NCI-H2107 treated with DMSO at 0.1 percent for 48 hours (cell line): ENCODE data around the gene JAM2.
"Not testable (repeated sequence)": the region's sequence is repeated elsewhere in the genome, so short reads cannot be mapped to it uniquely, and the experiment has no call there.

Experiments
- DNase-seq: peaks from one replicate; lab custom pipeline; 2025; ENCODE audit not compliant: unreplicated experiment; lab: John Stamatoyannopoulos, UW

JAM2 gene, protein sequence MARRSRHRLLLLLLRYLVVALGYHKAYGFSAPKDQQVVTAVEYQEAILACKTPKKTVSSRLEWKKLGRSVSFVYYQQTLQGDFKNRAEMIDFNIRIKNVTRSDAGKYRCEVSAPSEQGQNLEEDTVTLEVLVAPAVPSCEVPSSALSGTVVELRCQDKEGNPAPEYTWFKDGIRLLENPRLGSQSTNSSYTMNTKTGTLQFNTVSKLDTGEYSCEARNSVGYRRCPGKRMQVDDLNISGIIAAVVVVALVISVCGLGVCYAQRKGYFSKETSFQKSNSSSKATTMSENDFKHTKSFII

GRCh38 chr21:25638660-25639550, at the start of gene JAM2:
Gene JAM2 (plus strand): TSS chr21:25639258. CDS start chr21:25639822, 564 bp downstream.
- no peak for DNase-seq

DNA sequence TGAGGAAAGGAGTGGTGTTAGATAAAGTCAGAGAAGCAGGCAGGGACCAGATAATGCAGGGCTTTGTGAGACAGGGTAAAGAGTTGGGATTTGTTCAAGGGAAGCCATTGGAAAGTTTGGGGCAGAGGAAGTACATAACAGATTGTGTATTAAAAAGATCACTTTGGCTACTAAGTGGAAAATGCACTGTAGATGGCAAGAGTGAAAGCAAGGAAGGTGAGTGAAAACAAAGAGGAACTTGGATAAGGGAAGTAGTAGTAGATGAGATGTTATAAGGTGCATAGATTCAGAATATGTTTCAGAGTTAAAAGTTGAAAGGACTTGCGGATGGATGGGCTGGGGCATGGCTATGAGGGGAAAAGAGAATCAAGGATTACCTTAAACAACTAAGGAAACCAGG, 49.2 kb upstream of the JAM2 start:
- DNase-seq: no peak

DNA sequence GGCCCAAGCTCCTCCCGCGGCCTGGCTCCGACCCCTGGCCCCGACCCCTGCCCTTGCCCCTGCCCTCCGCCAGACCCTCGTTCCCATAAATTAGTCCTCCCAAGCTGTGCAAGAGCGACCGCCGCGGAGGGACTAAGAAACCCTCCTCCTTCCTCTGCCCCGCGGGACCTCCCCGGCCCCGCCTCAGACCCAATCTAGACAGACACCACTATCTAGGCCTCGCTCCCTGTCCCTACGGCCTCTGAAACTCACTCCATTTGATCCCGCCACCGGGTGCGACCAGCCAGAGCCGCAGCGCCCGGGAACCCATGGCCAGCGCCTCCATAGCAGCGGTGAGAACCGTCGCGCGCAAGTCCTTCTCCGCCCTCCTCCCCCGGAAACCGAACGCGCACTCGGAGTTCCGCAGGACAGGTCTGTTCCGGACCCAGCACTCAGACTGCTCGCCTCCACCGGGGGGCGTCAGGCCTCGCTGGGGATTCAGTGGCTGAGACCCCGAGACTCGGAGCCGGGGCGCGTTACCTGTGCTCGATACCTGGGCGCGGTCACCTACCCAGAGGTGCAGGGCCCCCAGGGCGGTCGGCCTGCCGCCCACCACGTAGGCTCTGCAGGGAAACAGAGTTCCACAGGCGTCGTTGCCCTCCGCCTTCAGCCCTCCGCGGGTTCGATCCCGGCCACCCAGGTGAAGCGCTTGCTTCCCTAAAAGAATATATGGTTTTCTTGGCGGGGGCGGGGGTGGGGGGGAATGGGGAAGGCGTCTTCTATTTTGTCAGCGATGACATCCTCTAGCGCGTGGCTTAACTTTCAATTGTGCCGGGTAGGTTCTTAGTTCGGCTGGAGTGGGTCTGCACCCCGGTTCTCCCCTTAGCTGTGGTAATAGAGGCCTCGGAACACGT, 31.7 kb upstream of the JAM2 start, which contains the start of gene MRPL39:
TSS of gene MRPL39 (minus strand) at position 331 of the 893 bp plus-strand sequence. CDS start at position 325, 6 bp downstream.
- peak; percentile 60 for DNase-seq

GRCh38 chr21:25608044-25608737, 30.9 kb upstream of the JAM2 start:
- DNase-seq: peak; percentile 59

GRCh38 chr21:25614441-25614840, 24.6 kb upstream of the JAM2 start:
- no peak for DNase-seq

DNA sequence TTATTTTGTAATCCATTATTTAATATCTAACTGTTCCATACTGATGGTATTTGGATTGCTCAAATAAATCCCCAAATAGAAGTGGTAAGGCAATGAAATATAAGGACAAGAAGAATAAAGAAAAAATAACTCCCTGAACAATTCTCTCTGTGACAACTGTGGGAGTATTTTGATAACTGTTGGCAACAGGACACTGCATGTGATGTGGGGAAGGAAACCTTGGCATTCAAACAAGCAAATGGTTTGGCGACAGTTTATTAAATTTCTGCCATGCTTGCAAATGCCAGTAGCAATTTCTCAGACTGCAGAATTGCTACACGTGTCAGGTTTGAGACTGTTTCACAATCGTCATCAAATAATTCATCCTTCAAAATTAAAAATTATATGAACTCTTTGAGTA, 23.2 kb upstream of the JAM2 start:
- no peak for DNase-seq

GRCh38 chr21:25619198-25619597, 19.9 kb upstream of the JAM2 start:
- DNase-seq: no peak

DNA sequence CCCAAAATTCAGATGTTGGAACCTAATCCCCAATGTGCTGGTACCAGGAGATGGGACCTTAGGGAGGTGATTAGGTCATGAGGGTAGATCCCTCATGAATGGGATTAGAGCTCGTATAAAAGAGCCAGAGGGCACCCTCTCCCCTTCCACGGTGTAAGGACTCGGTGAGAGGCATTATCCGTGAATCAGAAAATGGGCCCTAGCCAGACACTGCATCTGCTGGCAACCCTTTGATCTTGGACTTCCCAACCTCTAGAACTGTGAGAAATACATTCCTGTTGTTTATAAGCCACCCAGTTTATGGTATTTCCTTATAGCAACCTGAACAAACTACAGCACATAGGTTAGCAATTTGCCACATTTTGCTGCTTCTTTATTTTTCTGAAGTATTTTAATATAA, 14.5 kb upstream of the JAM2 start:
- no peak for DNase-seq

DNA sequence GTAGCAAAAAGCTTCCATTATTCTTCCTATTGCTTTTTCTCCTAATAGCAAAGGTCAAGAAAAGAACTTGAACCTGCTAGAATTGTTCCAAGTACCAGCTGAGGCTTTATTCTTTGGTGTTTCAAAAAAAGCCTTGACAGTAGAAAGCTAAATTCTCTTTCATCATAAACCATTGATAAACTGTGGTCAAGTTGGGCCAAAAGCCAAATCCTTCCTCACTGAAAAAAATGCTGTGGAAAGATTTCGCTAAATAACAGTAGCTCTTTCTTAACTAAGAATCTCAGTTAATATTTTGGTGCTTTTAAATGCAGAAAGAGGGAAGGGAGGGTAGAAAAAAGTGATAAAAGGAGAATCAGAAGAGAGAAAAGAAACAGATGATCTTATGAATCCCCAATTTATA, 14.0 kb upstream of the JAM2 start:
- no peak for DNase-seq

DNA sequence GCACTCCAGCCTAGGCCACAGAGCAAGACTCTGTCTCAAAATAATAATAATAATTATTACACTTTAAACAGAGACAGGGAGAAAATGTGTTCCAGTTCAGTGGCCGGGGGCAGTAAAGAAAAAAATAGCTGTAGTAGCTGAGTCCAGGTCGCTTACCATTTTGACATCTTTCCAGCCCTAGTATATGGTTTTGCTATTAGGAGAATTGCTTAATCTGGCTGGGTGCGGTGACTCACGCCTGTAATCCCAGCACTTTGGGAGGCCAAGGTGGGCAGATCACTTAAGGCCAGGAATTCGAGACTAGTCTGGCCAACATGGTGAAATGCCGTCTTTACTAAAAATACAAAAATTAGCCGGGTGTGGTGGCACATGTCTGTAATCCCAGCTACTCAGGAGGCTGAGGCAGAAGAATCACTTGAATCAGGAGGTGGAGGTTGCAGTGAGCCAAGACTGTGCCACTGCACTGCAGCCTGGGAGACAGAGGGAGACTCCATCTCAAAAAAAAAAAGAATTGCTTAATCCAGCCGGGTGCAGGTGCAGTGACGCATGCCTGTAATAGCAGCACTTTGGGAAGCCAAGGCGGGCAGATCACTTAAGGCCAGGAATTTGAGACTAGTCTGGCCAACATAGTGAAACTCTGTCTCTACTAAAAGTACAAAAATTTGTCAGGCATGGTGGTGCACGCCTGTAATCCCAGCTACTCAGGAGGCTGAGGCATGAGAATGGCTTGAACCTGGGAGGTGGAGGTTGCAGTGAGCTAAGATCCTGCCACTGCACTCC, 13.1 kb upstream of the JAM2 start:
- DNase-seq: not testable (repeated sequence)

- no peak for DNase-seq
These were observed 12.3 kb upstream of the JAM2 start for GRCh38 chr21:25626757-25627156.

GRCh38 chr21:25632296-25632695, 6.8 kb upstream of the JAM2 start:
- DNase-seq: no peak

- DNase-seq: no peak
These were observed 3.7 kb upstream of the JAM2 start for GRCh38 chr21:25635310-25635709.

DNA sequence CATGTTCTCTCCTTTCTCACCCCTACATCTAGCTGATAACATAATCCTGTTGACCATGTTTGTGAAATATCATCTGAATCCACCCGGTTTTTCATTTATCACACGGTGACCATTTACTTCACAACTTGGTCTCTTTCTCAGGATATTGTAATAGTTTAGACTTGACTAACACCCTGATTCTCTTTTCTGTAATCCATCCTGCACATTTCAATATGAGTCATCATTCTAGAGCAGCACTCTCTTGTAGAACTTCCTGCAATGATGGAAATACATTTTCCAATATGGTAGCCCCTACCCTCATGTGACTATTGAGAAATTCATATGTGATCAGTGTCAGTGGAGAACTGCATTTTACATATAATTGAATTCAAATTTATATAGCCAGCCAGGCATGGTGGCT, 2.3 kb upstream of the JAM2 start:
- DNase-seq: no peak

DNA sequence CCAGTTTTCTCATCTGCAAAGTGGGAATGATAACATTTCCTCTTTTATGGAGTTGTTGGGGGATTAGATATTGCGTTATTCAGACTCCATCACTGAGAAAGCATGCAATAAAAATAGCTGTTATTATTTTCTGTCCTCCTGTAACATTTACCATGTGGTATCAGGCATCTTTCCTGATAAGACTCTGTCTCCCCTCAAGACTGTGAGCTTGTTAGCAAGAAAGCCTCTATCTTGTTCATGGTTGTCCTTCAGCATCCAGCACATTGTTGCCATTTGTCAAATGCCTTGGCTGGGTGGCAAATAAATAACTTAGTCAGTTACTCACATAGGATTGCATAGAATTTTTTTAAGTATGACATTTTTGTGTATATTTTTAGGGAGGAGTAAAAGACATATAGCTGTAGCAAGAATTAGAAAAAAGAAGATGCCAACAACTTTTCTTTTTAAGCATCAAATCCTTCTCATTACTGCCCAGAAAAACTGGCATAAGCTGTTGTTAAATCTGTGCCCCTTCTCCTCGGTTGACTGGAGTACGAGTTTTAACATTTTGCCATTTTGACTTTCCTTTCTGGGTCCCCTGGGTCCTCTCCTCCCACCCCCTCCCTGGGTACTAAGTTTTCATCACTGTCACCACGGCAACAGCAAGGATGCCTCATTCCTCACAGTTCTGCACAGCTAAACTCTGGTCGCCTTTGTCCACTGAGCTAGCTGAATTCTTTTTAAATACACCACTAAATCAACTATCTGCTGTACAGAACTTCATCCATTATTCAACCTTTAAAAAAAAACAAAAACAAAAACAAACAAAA, 1.0 kb upstream of the JAM2 start:
- no peak for DNase-seq

DNA sequence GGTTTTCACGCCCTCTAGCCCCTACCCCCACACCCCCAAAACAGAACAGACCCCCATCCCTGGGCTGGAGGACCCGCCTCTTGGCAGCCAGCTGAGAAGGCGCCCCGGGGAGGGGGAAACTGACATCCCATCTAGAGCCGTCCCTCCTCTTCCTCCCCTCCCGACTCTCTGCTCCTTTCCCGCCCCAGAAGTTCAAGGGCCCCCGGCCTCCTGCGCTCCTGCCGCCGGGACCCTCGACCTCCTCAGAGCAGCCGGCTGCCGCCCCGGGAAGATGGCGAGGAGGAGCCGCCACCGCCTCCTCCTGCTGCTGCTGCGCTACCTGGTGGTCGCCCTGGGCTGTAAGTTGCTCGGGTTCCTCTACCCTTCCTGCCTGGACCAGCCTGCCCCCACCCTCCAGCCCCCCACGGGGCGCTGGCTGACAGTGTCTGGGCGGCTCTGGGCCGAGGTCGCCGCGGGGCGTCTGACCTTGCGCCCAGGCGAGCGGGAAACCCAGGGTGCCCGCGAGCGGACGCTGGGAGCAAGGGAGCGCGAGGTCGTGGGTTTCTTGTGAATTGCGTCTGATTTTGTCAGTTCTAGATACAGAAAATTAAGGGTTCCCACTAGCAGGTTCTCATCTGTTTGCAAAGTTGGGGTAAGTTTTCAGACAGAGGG, 618 bp downstream of the JAM2 start:
- no peak for DNase-seq

GRCh38 chr21:25640202-25640942, 1.3 kb downstream of the JAM2 start:
- DNase-seq: no peak

- no peak for DNase-seq
These were observed 1.9 kb downstream of the JAM2 start for GRCh38 chr21:25640943-25641292.
